Measurements from ENCODE around the gene ADARB1.
A peak's percentile ranks its signal among the peaks of the same experiment; 100 is the strongest.

ADARB1 gene

GRCh38 chr21:45090966-45091365 lies 16.6 kb downstream of the ADARB1 start:
- no peak for DNase-seq

- DNase-seq, result peak in 1 of 58 donors; percentile 24
Measured at GRCh38 chr21:45091550-45092322, 17.4 kb downstream of the ADARB1 start.

GRCh38 chr21:45093035-45093532 lies 18.7 kb downstream of the ADARB1 start:
- no peak for DNase-seq

GRCh38 chr21:45094412-45094811 lies 20.0 kb downstream of the ADARB1 start:
- DNase-seq, result no peak

GRCh38 chr21:45095505-45095904 lies 21.1 kb downstream of the ADARB1 start:
- no peak for DNase-seq

- no peak for DNase-seq
Measured at GRCh38 chr21:45096217-45096616, 21.8 kb downstream of the ADARB1 start.

GRCh38 chr21:45097827-45098387 lies 23.5 kb downstream of the ADARB1 start:
- no peak for DNase-seq

GRCh38 chr21:45098867-45099266 lies 24.5 kb downstream of the ADARB1 start:
- no peak for DNase-seq

- DNase-seq, result no peak
Measured at GRCh38 chr21:45099571-45099970, 25.2 kb downstream of the ADARB1 start.

GRCh38 chr21:45100866-45101265 lies 26.5 kb downstream of the ADARB1 start:
- DNase-seq, result no peak

GRCh38 chr21:45102391-45102932 lies 28.1 kb downstream of the ADARB1 start:
- no peak for DNase-seq

- DNase-seq, result no peak
Measured at GRCh38 chr21:45103971-45104520, 29.7 kb downstream of the ADARB1 start.

- no peak for DNase-seq
Measured at GRCh38 chr21:45104560-45104959, 30.2 kb downstream of the ADARB1 start.

- no peak for DNase-seq
Measured at GRCh38 chr21:45105906-45106485, 31.6 kb downstream of the ADARB1 start.

- DNase-seq, result no peak
Measured at GRCh38 chr21:45108034-45108790, 33.8 kb downstream of the ADARB1 start.

- DNase-seq, result no peak
Measured at GRCh38 chr21:45108808-45109781, 34.7 kb downstream of the ADARB1 start.

GRCh38 chr21:45109831-45110492 lies 35.6 kb downstream of the ADARB1 start:
- peak in 8 of 58 donors; percentile 11 to 54 (median 42) for DNase-seq

GRCh38 chr21:45110873-45111624 lies 36.7 kb downstream of the ADARB1 start:
- DNase-seq, result no peak

- DNase-seq, result peak in 5 of 58 donors; percentile 11 to 41 (median 22)
Measured at GRCh38 chr21:45111703-45112102, 37.3 kb downstream of the ADARB1 start.

Measured in anterior cingulate cortex (tissue), 58 donors.